ENCODE results near the gene HSBP1L1. TPM values are rescaled to one million over a fixed set of nuclear protein-coding genes. Genes with fewer than 3 reads are reported as not detected.

Gene HSBP1L1
- total RNA-seq, 2 experiments from 2014 or later = 42.6 to 42.7 TPM

DNA sequence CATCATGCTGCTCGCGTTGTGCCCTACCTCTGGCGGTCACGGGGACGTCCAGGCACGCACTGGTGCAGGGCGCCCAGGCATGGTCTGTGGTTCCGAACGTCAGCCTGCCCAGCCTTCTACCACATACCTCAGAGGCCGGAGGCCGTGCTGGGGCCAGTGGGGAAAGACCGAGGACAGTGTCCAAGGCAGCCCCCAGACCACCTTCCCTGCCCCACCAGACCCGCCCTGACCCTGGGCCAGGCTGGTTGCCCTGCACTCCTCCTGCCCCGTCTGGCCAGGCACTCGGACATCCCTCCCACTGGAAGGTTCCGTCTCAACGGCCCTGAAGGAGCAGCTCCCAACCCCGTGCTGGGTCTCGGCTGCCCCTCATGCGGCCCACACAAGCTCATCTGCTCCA, 45.8 kb upstream of the HSBP1L1 start:
- TF ChIP-seq, protein P1, sequence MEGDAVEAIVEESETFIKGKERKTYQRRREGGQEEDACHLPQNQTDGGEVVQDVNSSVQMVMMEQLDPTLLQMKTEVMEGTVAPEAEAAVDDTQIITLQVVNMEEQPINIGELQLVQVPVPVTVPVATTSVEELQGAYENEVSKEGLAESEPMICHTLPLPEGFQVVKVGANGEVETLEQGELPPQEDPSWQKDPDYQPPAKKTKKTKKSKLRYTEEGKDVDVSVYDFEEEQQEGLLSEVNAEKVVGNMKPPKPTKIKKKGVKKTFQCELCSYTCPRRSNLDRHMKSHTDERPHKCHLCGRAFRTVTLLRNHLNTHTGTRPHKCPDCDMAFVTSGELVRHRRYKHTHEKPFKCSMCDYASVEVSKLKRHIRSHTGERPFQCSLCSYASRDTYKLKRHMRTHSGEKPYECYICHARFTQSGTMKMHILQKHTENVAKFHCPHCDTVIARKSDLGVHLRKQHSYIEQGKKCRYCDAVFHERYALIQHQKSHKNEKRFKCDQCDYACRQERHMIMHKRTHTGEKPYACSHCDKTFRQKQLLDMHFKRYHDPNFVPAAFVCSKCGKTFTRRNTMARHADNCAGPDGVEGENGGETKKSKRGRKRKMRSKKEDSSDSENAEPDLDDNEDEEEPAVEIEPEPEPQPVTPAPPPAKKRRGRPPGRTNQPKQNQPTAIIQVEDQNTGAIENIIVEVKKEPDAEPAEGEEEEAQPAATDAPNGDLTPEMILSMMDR (IDR thresholded peaks at IDR 0.05) = no peak
- Mint-ChIP-seq H3K27ac (no peak overlapping the region), H3K4me1 (ENCODE audit: low read depth) (peaks cover 9% of the 10 kb centered on the region), H3K27me3 (peaks cover 4% of the 10 kb centered on the region), H3K36me3 (ENCODE audit: low read depth) (peaks cover 51% of the 10 kb centered on the region), H3K4me3 (no peak overlapping the region), H3K9me3 (no peaks in the 10 kb centered on the region)
- ChIA-PET CTCF (no interaction called here), POLR2A (no interaction called here)
- no peak overlapping the region for H3K27ac ChIP-seq (ENCODE audit: low read depth in 1 of 2, low read length in 2 of 2)
- H3K27me3 ChIP-seq (ENCODE audit: control insufficient read depth in 1 of 2, insufficient read depth in 2 of 2, low read length in 2 of 2) = no peaks in the 10 kb centered on the region
- peak in 1 of 14 experiments; percentile 31 for DNase-seq
- H3K4me3 ChIP-seq (ENCODE audit: low read length) = no peak overlapping the region
- peaks cover 11% of the 10 kb centered on the region for H3K4me1 ChIP-seq (ENCODE audit: insufficient read depth, low read length)
- intact Hi-C loops (cut with DNase I, micrococcal nuclease) = loop anchor here in 1 of 2 experiments (10.0 kb wide), 1 partner anchor 46 kb away; the partner anchor contains the start of gene HSBP1L1
- H3K9me3 ChIP-seq (ENCODE audit: control insufficient read depth in 1 of 2, insufficient read depth in 1 of 2, low read length in 2 of 2) = peaks cover 0 to 23% of the 10 kb centered on the region in 2 experiments
- ATAC-seq (ENCODE audit: poor library complexity) = no peak
- H3K36me3 ChIP-seq (ENCODE audit: insufficient read depth, low read length) = peaks cover 15% of the 10 kb centered on the region

DNA sequence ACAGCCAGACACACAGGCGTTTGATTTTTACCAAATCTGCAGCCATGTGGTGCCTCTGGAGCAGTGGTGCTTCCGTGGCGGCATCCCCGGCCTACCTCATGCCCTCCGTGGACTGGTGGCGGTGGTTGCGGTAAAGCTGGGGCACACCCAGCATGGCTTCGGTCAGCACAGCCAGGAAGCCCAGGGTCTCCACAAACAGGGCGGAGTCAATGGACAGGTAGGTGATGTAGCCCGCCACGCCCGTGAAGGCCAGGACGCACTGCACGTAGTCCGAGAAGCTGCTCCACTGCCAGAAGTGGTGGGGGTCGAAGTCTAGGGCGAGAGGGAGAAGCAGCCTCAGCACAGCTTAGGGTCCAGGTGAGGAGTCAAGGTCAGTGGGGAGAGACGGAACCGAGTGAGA, 45.4 kb upstream of the HSBP1L1 start:
- peaks cover 15% of the 10 kb centered on the region for H3K36me3 ChIP-seq (ENCODE audit: insufficient read depth, low read length)
- H3K27me3 ChIP-seq (ENCODE audit: control insufficient read depth in 1 of 2, insufficient read depth in 2 of 2, low read length in 2 of 2) = no peaks in the 10 kb centered on the region
- Mint-ChIP-seq H3K9me3 (no peaks in the 10 kb centered on the region), H3K36me3 (ENCODE audit: low read depth) (peaks cover 51% of the 10 kb centered on the region), H3K27me3 (peaks cover under 1% of the 10 kb centered on the region), H3K4me1 (ENCODE audit: low read depth) (peaks cover 4% of the 10 kb centered on the region), H3K27ac (no peak overlapping the region), H3K4me3 (no peak overlapping the region)
- TF ChIP-seq, protein P1 (IDR thresholded peaks at IDR 0.05) = no peak
- intact Hi-C loops (cut with DNase I, micrococcal nuclease) = loop anchor here in 1 of 2 experiments (10.0 kb wide), 1 partner anchor 46 kb away; the partner anchor contains the start of gene HSBP1L1
- peaks cover 8% of the 10 kb centered on the region for H3K4me1 ChIP-seq (ENCODE audit: insufficient read depth, low read length)
- ATAC-seq (ENCODE audit: poor library complexity) (no peak), DNase-seq (peak in 1 of 14 experiments; percentile 18)
- ChIA-PET POLR2A (no interaction called here), CTCF (no interaction called here)
- H3K27ac ChIP-seq (ENCODE audit: low read depth in 1 of 2, low read length in 2 of 2) = no peak overlapping the region
- H3K9me3 ChIP-seq (ENCODE audit: control insufficient read depth in 1 of 2, insufficient read depth in 1 of 2, low read length in 2 of 2) = peaks cover 0 to 27% of the 10 kb centered on the region in 2 experiments
- no peak overlapping the region for H3K4me3 ChIP-seq (ENCODE audit: low read length)

DNA sequence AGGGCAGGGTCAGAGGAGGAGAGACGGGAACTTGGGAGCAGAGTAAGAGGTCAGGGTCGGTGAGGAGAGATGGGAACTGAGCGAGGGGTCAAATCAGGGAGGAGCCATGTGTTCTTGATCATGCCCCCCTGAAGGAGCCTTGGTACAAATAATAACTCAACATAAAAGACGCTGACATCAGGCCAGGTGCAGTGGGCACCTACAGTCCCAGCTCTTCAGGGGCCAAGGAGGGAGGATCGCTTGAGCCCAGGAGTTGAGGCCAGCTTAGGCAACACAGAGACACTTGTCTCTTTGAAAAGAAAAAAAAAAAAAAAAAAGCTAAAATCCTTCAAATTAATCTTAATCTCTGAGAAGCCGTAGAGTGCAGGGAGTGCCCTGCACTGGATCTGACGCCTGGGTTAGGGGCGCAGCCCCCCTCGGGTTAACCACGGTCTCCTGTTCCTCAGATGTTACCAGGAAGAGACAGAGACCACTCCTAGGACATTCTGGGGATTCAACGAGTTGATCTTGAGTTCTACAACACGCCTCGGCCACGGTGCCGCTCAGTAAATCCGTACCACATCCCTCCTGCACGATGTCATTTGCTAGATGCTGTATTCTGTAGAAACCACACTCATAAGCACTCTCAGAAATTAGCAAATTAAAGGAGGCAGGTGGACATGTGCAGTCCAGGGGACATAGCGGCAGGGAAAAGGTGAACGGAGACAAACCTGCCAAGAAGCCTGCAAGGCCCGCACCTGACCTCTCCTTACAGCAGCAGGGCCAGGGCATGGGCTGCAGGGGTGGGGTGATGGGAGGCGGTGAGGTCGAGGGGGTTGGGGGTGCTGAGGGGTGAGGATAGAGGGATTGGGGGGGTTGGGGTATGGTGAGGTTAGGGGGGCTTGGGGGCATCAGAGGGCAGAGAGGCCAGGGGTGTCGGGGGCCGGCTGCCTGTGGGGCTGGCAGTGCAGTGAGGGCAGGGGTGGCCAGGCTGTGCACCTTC, 42.2 kb upstream of the HSBP1L1 start:
- H3K36me3 Mint-ChIP-seq (ENCODE audit: low read depth) = peaks cover 55% of the 10 kb centered on the region
- ATAC-seq (ENCODE audit: poor library complexity) = no peak

More for the DNA sequence above, 42.2 kb upstream of the HSBP1L1 start:
- H3K4me3 ChIP-seq (ENCODE audit: low read length) = no peak overlapping the region
- peaks cover 15% of the 10 kb centered on the region for H3K36me3 ChIP-seq (ENCODE audit: insufficient read depth, low read length)
- Mint-ChIP-seq H3K9me3 (no peaks in the 10 kb centered on the region), H3K4me3 (no peak overlapping the region), H3K27ac (no peak overlapping the region), H3K4me1 (ENCODE audit: low read depth) (no peaks in the 10 kb centered on the region), H3K27me3 (no peaks in the 10 kb centered on the region)
- intact Hi-C loops (cut with DNase I, micrococcal nuclease) = no loop called here
- ChIA-PET POLR2A (no interaction called here), CTCF (no interaction called here)
- H3K9me3 ChIP-seq (ENCODE audit: control insufficient read depth in 1 of 2, insufficient read depth in 1 of 2, low read length in 2 of 2) = peaks cover 0 to 23% of the 10 kb centered on the region in 2 experiments
- no peaks in the 10 kb centered on the region for H3K27me3 ChIP-seq (ENCODE audit: control insufficient read depth in 1 of 2, insufficient read depth in 2 of 2, low read length in 2 of 2)
- H3K4me1 ChIP-seq (ENCODE audit: insufficient read depth, low read length) = no peaks in the 10 kb centered on the region
- TF ChIP-seq, protein P1 (IDR thresholded peaks at IDR 0.05) = no peak
- H3K27ac ChIP-seq (ENCODE audit: low read depth in 1 of 2, low read length in 2 of 2) = peak overlapping the region in 1 of 2 donors; percentile 23
- peak in 2 of 14 experiments; percentile 11 to 27 for DNase-seq
